Endodermal cell (in vitro differentiated cells): ENCODE data around the gene TBL1X. TPM values are rescaled to one million over a fixed set of nuclear protein-coding genes. Genes with fewer than 3 reads are reported as not detected.

ENCODE experiments used
- DNase-seq: peaks from one replicate; pipeline ENCODE4 v3.0.0-alpha.2; 2017
- H3K27ac ChIP-seq: 2 replicates; pipeline ENCODE4 v1.5.1; 2013; ENCODE audit warnings: mild to moderate bottlenecking, low read depth, low read length, moderate library complexity
- H3K27me3 ChIP-seq: 2 replicates; pipeline ENCODE4 v1.6.1; 2013; ENCODE audit warnings: mild to moderate bottlenecking, low read length, moderate library complexity; ENCODE audit not compliant: insufficient read depth, control insufficient read depth, poor library complexity, severe bottlenecking
- H3K36me3 ChIP-seq: 2 replicates; pipeline ENCODE4 v1.7.0; 2013; ENCODE audit warnings: mild to moderate bottlenecking, low read length, moderate library complexity; ENCODE audit not compliant: control insufficient read depth, insufficient read depth
- H3K4me1 ChIP-seq: one replicate; pipeline ENCODE4 v1.7.0; 2013; ENCODE audit warnings: low read length; ENCODE audit not compliant: control insufficient read depth, insufficient read depth
- H3K4me3 ChIP-seq: 2 replicates; pipeline ENCODE4 v1.5.1; 2013; ENCODE audit warnings: mild to moderate bottlenecking, low read length, moderate library complexity
- H3K9ac ChIP-seq: 2 replicates; pipeline ENCODE4 v1.6.1; 2013; ENCODE audit warnings: mild to moderate bottlenecking, low read length, moderate library complexity; ENCODE audit not compliant: poor library complexity, severe bottlenecking; ENCODE audit errors: extremely low read depth
- H3K9me3 ChIP-seq: 2 replicates; pipeline ENCODE4 v1.6.1; 2013; ENCODE audit warnings: mild to moderate bottlenecking, low read length, moderate library complexity; ENCODE audit not compliant: control insufficient read depth
- H3K27ac Mint-ChIP-seq: 2 replicates; pipeline ENCODE4 v1.8.0; 2020; ENCODE audit warnings: mixed read lengths
- H3K27me3 Mint-ChIP-seq: 2 replicates; pipeline ENCODE4 v1.8.0; 2021; ENCODE audit warnings: mild to moderate bottlenecking, mixed read lengths; ENCODE audit not compliant: insufficient read depth
- H3K36me3 Mint-ChIP-seq: 2 replicates; pipeline ENCODE4 v1.8.0; 2020; ENCODE audit warnings: low read depth, mixed read lengths
- H3K4me1 Mint-ChIP-seq: 2 replicates; pipeline ENCODE4 v1.8.0; 2020; ENCODE audit warnings: mixed read lengths
- H3K4me3 Mint-ChIP-seq: 2 replicates; pipeline ENCODE4 v1.8.0; 2020; ENCODE audit warnings: mild to moderate bottlenecking, moderate library complexity, mixed read lengths
- H3K9me3 Mint-ChIP-seq: 2 replicates; pipeline ENCODE4 v1.8.0; 2020; ENCODE audit warnings: mild to moderate bottlenecking, mixed read lengths
- CTCF ChIP-seq: fragments of 200-600 bp; sonication (generic); conservative IDR thresholded peaks from 2 replicates; pipeline ENCODE4 v1.5.0; 2021; ENCODE audit warnings: antibody characterized with exemption, mild to moderate bottlenecking
- WGBS, 2 experiments: methylation state at CpG; one replicate each; pipeline versions ENCODE4 v1.1.5 to v1.1.7; 2013; ENCODE audit warnings: missing lambda C conversion rate in 2 of 2, mixed read lengths in 1 of 2; ENCODE audit not compliant: insufficient coverage in 1 of 2, insufficient read length in 1 of 2; 5-methylcytosine and 5-hydroxymethylcytosine counted together
- total RNA-seq, 2 donors: library from RNA; stranded (reverse); fragmentation: NEBNext Ultra II Directional in 1 of 2; extraction: Animal tissue kit (Norgen Biotek cat#: 25700) in 1 of 2; gene quantifications; 2 replicates in 1 of 2; 3 replicates in 1 of 2; pipeline ENCODE4 v1.2.1, GENCODE V29; 2021

The TBL1X gene
- total RNA-seq, 2 donors from 2014 or later: 19.1 to 24.1 TPM

DNA sequence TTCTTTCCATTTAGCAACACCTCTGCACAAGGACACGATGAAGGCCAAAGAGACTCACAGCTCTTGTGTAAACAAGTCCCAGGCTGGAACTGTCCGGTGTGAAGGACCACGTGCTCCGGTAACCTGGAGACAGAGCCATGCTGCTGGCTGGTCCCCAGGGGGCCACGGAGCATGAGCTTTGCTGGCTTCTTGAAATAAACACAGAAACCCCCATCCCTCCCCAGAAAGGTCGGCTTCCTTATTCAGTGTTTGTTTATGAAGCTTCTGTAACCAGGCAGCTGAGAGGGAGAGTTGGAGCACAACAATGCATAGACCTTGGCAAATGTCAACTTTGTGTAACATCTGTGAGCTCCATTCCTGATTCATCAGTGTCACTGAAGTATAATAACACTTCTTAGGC, 191.4 kb downstream of the TBL1X start:
- H3K27ac Mint-ChIP-seq: no peak overlapping the region
- no peak overlapping the region for H3K27ac ChIP-seq
- WGBS, 2 experiments: 97% methylated on average over 6 of the region's 6 CpGs; no CpG with 5 or more reads in 1 of the 2 experiments
- no peaks in the 10 kb centered on the region for H3K4me1 Mint-ChIP-seq
- H3K4me1 ChIP-seq: no peaks in the 10 kb centered on the region
- no peak overlapping the region for H3K4me3 ChIP-seq
- H3K9me3 ChIP-seq: no peaks in the 10 kb centered on the region
- H3K9ac ChIP-seq: no peak overlapping the region
- no peaks in the 10 kb centered on the region for H3K27me3 ChIP-seq
- H3K4me3 Mint-ChIP-seq: no peak overlapping the region
- peaks cover 70% of the 10 kb centered on the region for H3K9me3 Mint-ChIP-seq
- H3K27me3 Mint-ChIP-seq: no peaks in the 10 kb centered on the region
- DNase-seq: no peak
- peaks cover 24% of the 10 kb centered on the region for H3K36me3 Mint-ChIP-seq
- H3K36me3 ChIP-seq: no peaks in the 10 kb centered on the region
- TF ChIP-seq CTCF: no peak

GRCh38 chrX:9656871-9657270, 192.0 kb downstream of the TBL1X start:
- Mint-ChIP-seq H3K27me3 (no peaks in the 10 kb centered on the region), H3K36me3 (peaks cover 24% of the 10 kb centered on the region), H3K9me3 (peaks cover 66% of the 10 kb centered on the region), H3K4me3 (no peak overlapping the region), H3K27ac (no peak overlapping the region), H3K4me1 (no peaks in the 10 kb centered on the region)
- no peaks in the 10 kb centered on the region for H3K4me1 ChIP-seq
- no peak overlapping the region for H3K27ac ChIP-seq
- H3K36me3 ChIP-seq: no peaks in the 10 kb centered on the region
- H3K4me3 ChIP-seq: no peak overlapping the region
- no peak for TF ChIP-seq CTCF
- H3K9me3 ChIP-seq: no peaks in the 10 kb centered on the region
- 0 to 67% methylated on average over 1 to 3 of the region's 3 CpGs for WGBS, 2 experiments
- no peaks in the 10 kb centered on the region for H3K27me3 ChIP-seq
- no peak for DNase-seq
- H3K9ac ChIP-seq: no peak overlapping the region

DNA sequence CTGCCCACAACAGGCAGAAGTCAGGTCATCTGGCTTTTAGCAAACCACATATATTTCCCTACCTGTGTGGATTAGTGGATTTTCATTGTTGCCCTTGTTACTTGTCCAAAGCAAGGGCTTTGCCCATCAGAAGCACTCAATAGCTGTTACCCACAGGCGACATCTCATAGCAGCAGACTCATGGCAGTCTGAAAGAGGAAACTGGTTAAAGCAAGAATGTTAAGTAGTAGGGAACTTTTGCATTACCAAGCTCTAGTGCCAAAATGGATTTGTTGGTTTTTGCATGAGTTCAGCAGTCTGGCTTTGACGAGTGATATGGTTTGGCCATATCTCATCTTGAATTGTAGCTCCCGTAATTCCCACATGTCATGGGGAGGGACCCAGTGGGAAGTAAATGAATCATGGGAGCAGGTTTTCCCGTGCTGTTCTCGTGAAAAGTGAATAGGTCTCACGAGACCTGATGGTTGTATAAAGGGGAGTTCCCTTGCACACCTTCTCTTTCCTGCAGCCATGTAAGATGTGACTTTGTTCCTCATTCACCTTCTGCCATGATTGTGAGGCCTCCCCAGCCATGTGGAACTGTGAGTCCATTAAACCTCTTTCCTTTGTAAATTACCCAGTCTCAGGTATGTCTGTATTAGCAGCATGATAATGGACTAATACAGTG, 192.9 kb downstream of the TBL1X start:
- Mint-ChIP-seq H3K9me3 (peaks cover 66% of the 10 kb centered on the region), H3K4me1 (no peaks in the 10 kb centered on the region)

More for the DNA sequence above, 192.9 kb downstream of the TBL1X start:
- no peaks in the 10 kb centered on the region for H3K9me3 ChIP-seq
- no peak overlapping the region for H3K9ac ChIP-seq
- H3K27me3 ChIP-seq: no peaks in the 10 kb centered on the region
- Mint-ChIP-seq H3K27ac (no peak overlapping the region), H3K27me3 (no peaks in the 10 kb centered on the region), H3K36me3 (peaks cover 31% of the 10 kb centered on the region), H3K4me3 (no peak overlapping the region)
- H3K36me3 ChIP-seq: no peaks in the 10 kb centered on the region
- no peak for DNase-seq
- no peaks in the 10 kb centered on the region for H3K4me1 ChIP-seq
- H3K27ac ChIP-seq: no peak overlapping the region
- 92 to 100% methylated on average over 5 to 6 of the region's 6 CpGs for WGBS, 2 experiments
- no peak overlapping the region for H3K4me3 ChIP-seq
- no peak for TF ChIP-seq CTCF
